HCT116 (cell line): ENCODE measurements around the gene NACC1.

Experiments used
- CEBPB ChIP-seq: IDR thresholded peaks from 2 replicates; pipeline ENCODE4 v1.6.1; 2012; ENCODE audit warnings: low read depth
- EZH2 ChIP-seq: fragments of 200-600 bp; sonication (generic); IDR thresholded peaks from 2 replicates; pipeline ENCODE4 v1.6.1; 2017; ENCODE audit warnings: antibody characterized with exemption, mixed run types
- EZH2phosphoT487 ChIP-seq: fragments of 200-600 bp; IDR thresholded peaks from 2 replicates; pipeline ENCODE4 v1.6.1; 2018; ENCODE audit warnings: antibody characterized with exemption, borderline replicate concordance
- POLR2A ChIP-seq: IDR thresholded peaks from 2 replicates; pipeline ENCODE4 v1.7.0; 2011; ENCODE audit warnings: borderline replicate concordance; ENCODE audit not compliant: insufficient read depth, insufficient read length; ENCODE audit errors: extremely low read depth
- POLR2AphosphoS5 ChIP-seq: IDR thresholded peaks from 2 replicates; pipeline ENCODE4 v1.6.1; 2011; ENCODE audit warnings: mild to moderate bottlenecking, low read depth, low read length, moderate library complexity
- RAD21 ChIP-seq: IDR thresholded peaks from 2 replicates; pipeline ENCODE4 v1.6.1; 2012; ENCODE audit warnings: low read depth, mild to moderate bottlenecking
- SP1 ChIP-seq: IDR thresholded peaks from 2 replicates; pipeline ENCODE4 v1.6.1; 2012; ENCODE audit warnings: low read depth
- ZNF274 ChIP-seq: fragments of 200-500 bp; sonication (Bioruptor generic); IDR thresholded peaks from 2 replicates; pipeline ENCODE4 v1.6.1; 2014; ENCODE audit warnings: mild to moderate bottlenecking, low read depth, low read length, inconsistent platforms
- TF ChIP-seq, protein P1 (sequence below), 3 experiments: fragments of 200-600 bp in 1 of 3; sonication (generic) in 1 of 3; IDR thresholded peaks in 2 of 3; conservative IDR thresholded peaks in 1 of 3; 2 replicates each; pipeline ENCODE4 v1.5.1; 2012 to 2017; ENCODE audit warnings: low read depth in 2 of 3, low read length in 2 of 3, antibody characterized with exemption in 1 of 3, borderline replicate concordance in 1 of 3, control low read depth in 1 of 3, mild to moderate bottlenecking in 1 of 3, mixed read lengths in 1 of 3, mixed run types in 1 of 3, moderate library complexity in 1 of 3; ENCODE audit not compliant: insufficient read depth in 1 of 3
- TF ChIP-seq, protein P2 (sequence below): IDR thresholded peaks from 2 replicates; pipeline ENCODE4 v1.6.1; 2012
- TF ChIP-seq, protein P3 (sequence below): IDR thresholded peaks from 2 replicates; pipeline ENCODE4 v1.6.1; 2012
- TF ChIP-seq, protein P4 (sequence below): IDR thresholded peaks from 2 replicates; pipeline ENCODE4 v1.6.1; 2012; ENCODE audit warnings: low read depth

DNA sequence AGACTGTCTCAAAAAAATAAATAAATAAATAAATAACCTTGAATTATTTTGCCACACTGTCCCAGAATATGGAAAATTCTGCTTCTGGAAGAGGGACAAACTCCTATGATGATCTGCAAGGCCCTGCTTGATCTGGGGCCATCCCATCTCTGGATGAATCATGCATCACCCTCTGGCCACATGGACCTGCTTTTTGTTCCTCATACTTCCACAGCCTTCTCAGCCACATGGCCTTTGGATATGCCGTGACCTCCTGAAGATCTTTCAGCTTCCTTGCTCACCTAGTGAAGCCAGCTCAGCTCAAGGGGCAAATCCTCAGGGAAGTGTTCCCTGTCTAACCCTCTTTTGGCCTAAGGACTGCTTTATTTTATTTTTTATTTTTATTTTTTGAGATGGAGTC, 42.5 kb downstream of the NACC1 start:
- TF ChIP-seq, protein P1, sequence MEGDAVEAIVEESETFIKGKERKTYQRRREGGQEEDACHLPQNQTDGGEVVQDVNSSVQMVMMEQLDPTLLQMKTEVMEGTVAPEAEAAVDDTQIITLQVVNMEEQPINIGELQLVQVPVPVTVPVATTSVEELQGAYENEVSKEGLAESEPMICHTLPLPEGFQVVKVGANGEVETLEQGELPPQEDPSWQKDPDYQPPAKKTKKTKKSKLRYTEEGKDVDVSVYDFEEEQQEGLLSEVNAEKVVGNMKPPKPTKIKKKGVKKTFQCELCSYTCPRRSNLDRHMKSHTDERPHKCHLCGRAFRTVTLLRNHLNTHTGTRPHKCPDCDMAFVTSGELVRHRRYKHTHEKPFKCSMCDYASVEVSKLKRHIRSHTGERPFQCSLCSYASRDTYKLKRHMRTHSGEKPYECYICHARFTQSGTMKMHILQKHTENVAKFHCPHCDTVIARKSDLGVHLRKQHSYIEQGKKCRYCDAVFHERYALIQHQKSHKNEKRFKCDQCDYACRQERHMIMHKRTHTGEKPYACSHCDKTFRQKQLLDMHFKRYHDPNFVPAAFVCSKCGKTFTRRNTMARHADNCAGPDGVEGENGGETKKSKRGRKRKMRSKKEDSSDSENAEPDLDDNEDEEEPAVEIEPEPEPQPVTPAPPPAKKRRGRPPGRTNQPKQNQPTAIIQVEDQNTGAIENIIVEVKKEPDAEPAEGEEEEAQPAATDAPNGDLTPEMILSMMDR (IDR thresholded peaks at IDR 0.05 in 2 of 3, conservative IDR thresholded peaks at IDR 0.05 in 1 of 3; ENCODE audit: borderline replicate concordance in 1 of 3, insufficient read depth in 1 of 3, low read depth in 2 of 3, low read length in 2 of 3): no peak
- TF ChIP-seq, protein P2, sequence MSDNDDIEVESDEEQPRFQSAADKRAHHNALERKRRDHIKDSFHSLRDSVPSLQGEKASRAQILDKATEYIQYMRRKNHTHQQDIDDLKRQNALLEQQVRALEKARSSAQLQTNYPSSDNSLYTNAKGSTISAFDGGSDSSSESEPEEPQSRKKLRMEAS: no peak
- peak; percentile 55; the same call in 1 of the 2 replicates for TF ChIP-seq POLR2AphosphoS5
- TF ChIP-seq EZH2phosphoT487: no peak
- TF ChIP-seq EZH2: no peak
- no peak for TF ChIP-seq CEBPB
- no peak for TF ChIP-seq POLR2A
- no peak for TF ChIP-seq RAD21
- TF ChIP-seq, protein P3, sequence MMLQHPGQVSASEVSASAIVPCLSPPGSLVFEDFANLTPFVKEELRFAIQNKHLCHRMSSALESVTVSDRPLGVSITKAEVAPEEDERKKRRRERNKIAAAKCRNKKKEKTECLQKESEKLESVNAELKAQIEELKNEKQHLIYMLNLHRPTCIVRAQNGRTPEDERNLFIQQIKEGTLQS: no peak
- TF ChIP-seq, protein P4, sequence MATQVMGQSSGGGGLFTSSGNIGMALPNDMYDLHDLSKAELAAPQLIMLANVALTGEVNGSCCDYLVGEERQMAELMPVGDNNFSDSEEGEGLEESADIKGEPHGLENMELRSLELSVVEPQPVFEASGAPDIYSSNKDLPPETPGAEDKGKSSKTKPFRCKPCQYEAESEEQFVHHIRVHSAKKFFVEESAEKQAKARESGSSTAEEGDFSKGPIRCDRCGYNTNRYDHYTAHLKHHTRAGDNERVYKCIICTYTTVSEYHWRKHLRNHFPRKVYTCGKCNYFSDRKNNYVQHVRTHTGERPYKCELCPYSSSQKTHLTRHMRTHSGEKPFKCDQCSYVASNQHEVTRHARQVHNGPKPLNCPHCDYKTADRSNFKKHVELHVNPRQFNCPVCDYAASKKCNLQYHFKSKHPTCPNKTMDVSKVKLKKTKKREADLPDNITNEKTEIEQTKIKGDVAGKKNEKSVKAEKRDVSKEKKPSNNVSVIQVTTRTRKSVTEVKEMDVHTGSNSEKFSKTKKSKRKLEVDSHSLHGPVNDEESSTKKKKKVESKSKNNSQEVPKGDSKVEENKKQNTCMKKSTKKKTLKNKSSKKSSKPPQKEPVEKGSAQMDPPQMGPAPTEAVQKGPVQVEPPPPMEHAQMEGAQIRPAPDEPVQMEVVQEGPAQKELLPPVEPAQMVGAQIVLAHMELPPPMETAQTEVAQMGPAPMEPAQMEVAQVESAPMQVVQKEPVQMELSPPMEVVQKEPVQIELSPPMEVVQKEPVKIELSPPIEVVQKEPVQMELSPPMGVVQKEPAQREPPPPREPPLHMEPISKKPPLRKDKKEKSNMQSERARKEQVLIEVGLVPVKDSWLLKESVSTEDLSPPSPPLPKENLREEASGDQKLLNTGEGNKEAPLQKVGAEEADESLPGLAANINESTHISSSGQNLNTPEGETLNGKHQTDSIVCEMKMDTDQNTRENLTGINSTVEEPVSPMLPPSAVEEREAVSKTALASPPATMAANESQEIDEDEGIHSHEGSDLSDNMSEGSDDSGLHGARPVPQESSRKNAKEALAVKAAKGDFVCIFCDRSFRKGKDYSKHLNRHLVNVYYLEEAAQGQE: no peak
- TF ChIP-seq SP1: no peak
- TF ChIP-seq ZNF274: no peak
